HTR-8/SVneo (cell line): Measurements from ENCODE around the gene CEMIP.

ENCODE experiments used
- DNase-seq: peaks from one replicate; pipeline ENCODE4 v3.0.0; 2011; ENCODE audit warnings: low spot score, mixed read lengths; ENCODE audit not compliant: insufficient read length
- FAIRE-seq: peaks from 2 replicates; lab custom pipeline; 2011; peaks lifted over from hg19 to GRCh38; lab: Jason Lieb, UNC

Gene CEMIP

DNA sequence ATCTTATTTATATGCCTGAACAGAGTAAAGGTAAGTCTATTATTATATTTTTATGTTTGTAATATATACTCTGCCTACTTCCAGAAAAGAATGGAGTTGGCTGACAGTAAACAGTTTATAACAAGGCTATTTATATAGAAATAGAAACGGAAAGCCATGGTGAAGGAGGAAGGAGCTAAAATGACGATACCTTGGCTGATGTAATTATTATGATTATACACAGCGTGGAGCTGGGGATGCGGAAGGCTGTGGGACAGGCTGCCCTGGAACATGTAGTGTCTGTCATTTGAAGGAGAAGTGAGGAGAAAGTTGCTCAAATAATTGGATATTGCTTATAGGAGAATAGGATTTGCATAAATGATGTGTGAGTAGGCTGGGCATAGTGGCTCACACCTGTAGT is 37.8 kb downstream of the CEMIP start:
- no peak for FAIRE-seq
- DNase-seq: no peak

DNA sequence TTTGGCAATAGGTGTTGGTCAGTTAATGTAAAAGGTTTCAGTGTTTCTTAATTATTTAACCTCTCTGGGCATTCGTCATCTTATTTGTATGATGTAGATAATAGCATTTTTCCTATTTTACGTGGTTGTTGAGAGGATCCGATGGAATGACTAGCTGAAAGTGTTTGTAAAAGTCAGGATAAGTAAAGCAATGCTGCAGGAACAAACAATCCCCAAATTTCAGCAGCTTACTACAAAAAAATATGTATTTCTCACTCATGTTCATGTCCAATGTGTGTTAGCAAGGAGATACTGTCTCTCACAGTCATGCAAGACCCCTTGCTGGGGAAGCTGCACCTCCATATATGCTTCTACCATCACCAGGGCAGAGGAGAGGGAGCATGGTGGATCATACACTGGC is 38.7 kb downstream of the CEMIP start:
- no peak for FAIRE-seq
- no peak for DNase-seq

DNA sequence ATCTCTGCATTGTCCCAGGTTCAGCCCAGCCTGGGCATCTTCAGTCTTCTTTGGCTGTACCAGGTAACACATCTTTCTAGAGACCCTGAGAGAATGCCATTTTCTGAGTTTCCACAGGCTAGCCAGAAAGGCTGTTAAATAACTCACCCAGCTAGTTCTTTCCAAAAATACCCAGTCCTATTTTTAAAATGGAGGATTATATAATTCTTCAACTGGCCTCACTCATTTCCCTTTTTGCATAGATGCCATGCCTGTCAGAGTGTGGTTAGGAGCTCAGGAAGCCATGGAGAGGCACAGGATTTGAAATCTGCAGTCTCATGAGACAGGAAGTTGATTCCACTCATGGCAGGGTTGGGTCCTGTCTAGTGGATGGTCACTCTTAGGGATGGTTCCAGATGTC is 39.8 kb downstream of the CEMIP start:
- no peak for DNase-seq
- no peak for FAIRE-seq

DNA sequence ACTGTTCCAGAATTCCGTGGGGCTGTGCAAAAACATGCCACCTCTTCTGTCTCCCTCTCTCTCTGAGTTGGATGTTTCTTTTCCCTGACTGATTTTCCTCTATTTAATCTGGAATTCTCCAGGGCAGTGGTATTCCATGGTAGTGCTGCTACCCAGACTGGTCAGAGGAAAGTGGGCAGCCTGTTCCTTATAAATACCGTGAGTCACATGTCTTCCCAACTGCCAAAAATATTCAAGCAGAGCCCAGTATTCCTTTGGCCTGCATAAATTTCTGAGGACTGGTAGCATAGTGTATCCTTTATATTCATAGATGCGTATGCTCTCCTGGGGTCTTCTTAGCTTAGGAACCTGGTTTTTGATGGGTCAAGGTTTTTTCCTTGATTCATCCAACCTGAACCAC is 40.9 kb downstream of the CEMIP start:
- no peak for DNase-seq
- no peak for FAIRE-seq

DNA sequence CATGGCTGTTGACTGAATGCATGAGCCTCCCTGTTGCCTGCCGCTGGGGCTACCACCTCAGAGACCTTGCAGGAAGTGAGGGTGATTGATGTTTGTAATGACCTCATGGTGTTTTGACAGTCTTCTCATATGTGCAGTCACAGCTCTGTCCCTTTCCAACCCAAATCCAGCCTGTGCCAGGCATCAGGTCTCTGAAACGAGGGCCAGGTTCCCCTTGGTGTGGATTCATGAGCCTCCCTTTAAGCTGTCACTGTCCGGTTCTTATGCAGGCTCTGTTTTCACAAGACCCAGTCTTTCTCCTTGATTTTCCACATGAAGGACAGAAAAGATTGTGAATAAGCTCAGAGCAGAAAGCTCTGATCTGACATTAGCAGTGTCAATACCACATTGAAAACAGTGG is 43.1 kb downstream of the CEMIP start:
- FAIRE-seq (no peak), DNase-seq (no peak)

DNA sequence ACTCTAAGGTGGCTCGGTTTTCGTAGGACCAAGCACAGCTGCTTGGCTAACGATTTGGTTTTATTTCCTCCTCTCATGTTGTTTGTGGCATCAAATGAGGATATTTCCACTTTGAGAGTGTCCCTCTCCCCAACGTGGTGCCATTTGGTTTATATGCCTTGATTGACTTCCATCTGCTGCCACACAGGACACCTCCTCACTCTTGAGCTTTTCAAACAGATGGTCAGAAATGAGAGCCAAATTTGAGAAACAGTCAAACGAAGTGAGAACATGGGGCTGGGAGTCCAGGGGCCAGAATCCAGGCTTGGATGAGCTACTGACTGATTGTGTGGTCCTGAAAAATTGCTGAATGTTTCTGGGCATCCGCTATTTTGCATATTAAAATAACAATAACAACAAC is 43.5 kb downstream of the CEMIP start:
- DNase-seq: no peak
- no peak for FAIRE-seq

DNA sequence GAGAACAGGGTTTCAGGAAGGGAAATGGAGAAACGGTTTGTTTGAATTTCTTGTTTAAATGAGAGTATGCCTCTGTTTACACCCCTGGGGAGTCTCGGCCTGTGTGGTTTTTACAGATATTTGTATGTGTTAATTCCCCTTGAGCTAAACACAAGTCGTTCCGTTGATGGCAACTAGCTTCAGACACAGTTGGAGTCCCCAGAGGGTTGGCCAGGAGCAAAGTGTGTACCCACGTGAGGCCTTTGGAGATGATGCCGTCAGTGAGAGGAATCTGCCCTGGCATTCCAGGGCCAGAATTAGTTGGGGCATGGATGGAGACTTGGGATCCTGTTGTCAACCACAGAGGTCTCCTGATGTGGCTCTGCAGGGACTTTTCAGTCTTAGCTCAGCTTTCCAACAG is 44.0 kb downstream of the CEMIP start:
- FAIRE-seq (no peak), DNase-seq (no peak)

DNA sequence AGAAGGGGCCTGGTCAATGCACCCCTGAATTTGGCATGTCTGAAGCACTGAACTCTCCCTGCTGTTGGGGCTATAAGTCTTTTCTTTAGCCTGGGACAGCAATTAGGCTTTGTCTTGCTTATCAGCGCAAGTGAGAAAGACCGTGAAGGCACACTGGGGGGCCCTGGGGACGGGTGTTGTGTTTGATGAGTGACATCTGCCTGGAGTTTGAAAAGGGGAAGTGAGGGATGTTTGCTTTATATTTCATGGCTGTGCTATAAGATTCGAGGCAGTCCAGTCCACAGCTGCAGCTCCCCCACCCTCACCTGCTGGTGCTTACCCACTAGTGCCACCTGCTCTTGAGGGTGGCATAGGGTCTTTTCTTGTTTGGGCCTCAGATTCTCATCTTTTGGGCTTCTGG is 44.8 kb downstream of the CEMIP start:
- DNase-seq: no peak
- FAIRE-seq: no peak

DNA sequence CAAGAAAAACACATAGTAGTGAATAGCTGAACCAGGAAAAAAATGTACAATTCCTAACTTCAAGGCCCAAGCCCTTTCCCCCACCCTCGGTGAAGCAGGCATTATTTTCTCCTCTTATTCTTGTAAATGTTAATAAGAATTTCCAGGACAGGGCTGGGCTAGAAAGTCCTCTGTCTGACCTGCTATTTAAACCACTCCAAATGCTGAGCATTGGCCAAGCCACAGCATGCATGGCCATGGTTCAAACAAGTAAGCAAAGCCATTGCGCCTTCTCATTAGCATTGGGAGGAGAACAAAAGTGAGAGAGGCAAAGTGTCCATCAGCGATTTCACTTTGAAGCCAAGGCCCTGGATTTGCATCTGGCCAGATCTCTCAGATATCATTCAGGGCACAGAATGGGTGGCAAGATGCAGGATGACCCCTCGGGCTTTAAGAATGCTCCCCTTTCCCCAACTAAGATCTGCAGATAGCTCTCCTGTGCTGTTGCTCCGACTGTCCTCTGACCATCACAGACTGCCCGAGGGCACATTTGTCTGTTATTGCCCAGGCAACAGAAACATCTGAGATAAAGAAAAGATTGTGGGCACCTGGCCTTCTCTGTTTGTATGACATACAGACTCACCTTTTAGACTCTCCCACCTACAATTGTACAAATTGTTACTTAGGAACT is 46.3 kb downstream of the CEMIP start:
- FAIRE-seq: no peak
- no peak for DNase-seq

DNA sequence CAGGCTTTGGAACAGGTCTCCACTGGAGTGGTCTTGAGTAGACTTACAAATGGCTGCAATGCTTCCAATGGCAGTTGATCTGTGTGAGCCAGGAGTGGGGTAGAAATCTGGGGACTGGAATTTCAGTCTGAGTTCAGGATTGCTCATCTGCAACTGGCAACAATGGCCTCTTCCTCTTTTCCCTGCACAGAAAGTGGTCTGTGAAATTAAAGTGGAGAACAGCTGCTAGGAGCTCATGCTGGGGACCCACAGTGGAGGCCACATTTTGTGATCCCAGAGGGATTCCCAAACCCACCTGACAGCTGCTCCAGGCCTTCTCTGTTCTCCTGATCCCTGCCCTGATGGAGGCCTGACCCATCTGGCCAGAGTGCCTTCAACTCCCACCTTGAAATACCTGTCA is 49.6 kb downstream of the CEMIP start:
- DNase-seq: no peak
- FAIRE-seq: no peak

DNA sequence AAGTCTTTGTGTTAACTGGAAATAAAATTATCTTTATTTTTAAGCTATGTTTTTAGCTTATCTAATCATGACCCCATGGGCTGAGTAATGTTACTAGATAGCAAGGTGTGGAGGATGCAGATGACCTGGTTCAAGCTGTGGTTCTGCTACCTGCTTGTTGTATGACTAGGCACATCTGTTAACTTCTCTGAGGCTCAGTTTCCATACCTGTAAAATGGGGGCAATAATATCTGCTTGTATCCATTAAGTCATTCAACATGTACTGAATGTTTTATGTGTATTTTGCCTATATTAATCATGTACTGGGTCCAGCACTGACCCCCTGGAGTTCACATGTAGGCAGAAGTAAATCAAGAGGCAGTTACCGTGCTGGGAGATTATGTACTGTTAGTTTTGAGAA is 51.5 kb downstream of the CEMIP start:
- FAIRE-seq (no peak), DNase-seq (no peak)

DNA sequence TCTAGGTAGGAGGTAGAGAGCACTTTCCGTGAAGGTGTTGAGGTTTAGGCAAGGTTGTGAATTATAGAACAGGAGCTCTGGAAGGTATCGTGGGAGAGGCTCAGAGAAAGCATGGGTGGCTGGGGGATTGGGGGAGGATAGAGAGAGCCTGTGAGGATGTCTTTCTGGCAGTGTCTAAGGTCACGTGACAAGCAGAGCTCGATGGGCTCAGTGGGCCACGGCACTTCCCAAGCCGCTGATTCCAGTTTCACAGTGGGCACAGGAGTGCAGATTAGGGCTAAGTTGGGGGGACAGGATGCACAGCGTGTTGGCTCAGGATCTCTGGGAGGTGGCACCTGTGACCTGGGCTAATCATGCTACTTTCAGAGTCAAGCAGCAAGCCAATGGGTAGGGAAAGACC is 52.0 kb downstream of the CEMIP start:
- FAIRE-seq: no peak
- DNase-seq: no peak

DNA sequence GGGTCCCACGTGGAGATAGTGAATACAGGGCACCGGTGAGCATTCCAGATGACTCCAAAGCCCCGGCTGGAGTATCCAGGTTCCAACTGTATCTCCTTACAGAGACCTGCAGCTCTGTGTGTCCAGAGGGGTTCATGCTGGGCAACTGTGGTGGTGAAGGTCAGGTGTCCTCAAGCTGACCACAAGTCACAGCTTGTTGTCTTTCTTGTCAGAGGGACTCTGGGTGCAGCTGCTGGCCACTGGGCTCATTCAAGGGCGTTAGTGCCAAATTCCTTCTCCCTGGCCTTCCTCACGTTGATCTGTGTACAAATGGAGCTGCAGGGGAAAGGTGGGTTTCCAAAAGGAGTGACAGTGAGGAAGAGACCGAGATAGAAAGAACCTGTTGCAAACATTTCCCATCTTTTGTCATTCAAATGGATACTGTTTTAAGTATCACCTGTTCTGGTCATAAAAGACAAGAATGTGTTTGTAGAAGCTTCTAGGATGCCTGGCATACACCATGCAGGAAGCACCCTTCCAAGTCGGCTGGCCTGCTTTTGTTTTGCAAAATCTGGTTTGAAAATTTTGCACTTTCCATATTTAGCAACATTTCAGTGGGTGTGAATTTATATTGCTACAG is 52.5 kb downstream of the CEMIP start:
- no peak for DNase-seq
- FAIRE-seq: no peak

DNA sequence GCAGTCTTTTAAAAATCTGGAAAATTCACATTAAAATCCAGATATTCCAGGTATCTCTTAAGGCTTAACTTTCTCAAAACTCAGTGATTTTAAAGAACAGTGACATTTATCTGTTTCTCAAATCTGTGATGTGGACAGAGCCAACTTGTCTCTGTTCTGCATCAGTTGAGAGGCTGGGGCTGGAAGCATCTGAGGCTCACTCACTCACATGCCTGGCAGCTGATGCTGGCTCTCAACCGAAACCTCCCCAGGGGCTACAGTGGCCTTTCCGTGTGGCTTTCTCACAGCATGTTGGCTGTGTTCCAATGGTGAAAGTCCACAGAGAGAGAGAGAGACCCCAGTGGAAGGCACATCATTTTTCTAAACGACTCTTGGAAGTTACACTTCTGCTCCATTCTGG is 53.5 kb downstream of the CEMIP start:
- no peak for DNase-seq
- no peak for FAIRE-seq

DNA sequence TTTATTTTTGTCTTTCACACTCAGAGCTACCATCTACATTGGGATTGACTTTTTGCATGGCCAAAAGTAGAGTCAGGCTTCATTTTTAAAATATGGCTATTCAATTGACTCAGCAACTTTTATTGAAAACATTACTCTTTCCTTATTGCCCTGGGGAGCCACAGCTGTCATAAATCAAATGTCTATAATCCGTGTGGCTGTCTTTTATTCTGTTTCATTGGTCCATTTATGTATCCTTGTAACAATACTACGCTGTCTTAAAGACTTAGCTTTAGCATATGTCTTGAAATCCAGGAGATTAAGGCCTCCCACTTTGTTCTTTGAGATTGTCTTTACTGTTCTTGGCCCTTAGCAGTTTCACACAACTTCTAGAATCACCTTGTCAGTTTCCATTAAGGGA is 55.2 kb downstream of the CEMIP start:
- DNase-seq: no peak
- no peak for FAIRE-seq

DNA sequence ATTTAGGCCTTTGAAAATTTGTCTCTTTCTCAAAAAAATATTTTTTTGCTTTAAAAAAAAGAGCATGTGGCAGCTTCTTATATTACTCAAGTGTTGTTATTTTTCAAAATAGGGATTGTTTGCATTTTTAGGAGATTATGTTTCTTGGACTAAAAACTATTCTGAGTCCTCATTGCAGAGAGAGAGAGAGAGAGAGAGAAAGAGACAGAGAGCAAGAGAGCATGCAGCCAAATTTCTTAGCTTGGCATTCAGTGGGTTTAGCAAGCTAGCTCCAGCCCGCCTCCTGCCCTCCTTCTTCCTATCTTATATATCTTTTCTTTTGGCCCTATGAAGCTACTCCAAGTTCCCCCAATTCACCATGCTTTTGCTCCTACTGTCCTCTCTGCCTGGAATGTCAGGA is 55.7 kb downstream of the CEMIP start:
- FAIRE-seq (no peak), DNase-seq (no peak)

DNA sequence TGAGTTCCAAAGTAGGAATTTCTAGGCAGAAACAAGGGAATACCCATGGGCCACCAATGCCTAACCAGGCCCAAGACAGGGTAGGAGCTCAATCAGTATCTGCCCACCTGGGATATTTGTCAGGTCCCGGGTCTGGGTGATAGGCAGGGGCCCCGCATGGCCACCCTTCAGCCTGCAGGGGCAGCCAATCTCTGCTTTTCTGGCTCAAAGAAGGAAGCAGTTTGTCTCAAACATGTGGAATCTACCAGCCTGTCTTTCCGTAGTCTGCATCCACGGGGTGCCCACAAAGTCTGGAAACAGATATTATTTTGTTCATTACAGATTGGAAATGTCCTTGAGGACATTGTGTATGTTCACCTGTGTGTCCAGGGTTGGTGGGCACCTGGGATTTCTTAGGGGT is 56.2 kb downstream of the CEMIP start:
- FAIRE-seq: no peak
- DNase-seq: peak; percentile 8

DNA sequence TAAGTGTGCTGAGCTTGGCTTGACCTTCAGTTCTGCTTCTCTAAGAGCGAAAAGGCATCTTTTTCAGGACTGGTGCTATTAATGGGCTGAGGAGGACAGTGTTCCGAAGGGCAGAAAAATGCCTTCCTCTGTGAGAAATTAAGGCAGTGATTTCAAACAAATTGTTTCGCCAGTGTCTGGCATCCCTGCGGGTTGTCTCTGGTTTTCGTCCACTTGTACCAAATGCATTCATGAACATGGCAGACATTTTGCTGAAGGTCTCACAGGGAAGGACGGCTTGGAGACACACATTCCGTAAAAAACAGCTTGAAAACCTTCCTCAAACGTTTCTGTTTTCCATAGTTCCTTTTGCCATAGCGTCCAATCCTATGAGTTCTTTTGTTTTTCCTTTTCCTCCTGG is 57.1 kb downstream of the CEMIP start:
- no peak for FAIRE-seq
- DNase-seq: no peak

DNA sequence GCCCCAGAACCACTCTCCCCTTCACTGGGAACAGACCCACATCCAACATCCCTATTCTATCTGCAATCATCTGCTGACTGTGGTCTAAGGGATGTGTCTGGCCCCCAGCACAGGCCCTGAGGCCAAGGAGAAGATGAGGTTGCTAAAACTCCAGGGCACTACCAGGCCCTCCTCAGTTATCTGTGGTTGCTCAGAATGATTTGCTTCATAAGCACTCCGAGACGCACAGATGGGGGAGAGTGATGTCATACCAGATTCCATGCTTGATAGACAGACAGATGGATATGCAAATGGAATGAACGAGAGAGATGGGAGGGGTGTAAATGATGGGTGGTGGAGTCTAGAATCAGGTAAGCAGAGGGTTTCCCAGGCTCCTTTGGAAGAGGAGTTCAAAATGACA is 57.8 kb downstream of the CEMIP start:
- FAIRE-seq: no peak
- no peak for DNase-seq

DNA sequence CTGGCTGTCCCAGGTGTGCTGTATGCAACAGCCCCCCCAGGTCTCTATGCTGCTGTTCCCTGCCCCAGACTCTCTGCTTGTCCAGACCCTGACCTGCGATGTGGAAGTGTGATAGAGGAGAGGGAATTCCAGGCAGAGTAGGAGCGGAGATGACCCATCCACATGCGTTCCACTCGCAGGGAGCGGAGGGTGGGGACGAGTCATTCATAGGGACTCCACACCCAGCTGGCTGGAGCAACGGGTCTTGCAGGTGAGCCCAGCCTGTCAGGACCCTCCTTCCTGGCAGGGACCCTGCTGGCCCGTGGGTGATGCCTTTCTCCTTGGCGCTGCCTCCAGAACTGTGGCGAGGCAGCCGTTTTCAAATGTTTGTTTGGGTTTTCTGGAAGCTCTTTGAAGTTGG is 58.8 kb downstream of the CEMIP start:
- FAIRE-seq (no peak), DNase-seq (no peak)

DNA sequence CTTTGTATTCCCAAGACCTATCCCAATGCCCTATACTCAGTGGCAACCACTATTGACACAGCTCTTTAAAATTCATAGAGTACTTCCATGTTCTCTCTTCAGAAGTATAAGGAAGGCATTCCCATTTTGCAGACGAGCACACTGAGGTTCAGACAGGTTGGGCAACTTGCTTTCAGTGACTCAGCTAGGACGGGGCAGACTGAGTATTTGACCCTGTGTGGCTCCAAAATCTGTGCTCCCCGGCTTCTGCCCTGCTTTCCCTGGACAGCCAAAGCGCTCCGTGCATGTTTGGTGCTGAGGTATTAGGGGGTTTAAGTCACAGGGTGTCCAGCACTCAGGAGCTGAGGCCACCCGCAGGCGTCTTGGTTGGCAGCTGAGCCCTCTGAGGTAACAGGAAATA is 59.5 kb downstream of the CEMIP start:
- FAIRE-seq: no peak
- no peak for DNase-seq

DNA sequence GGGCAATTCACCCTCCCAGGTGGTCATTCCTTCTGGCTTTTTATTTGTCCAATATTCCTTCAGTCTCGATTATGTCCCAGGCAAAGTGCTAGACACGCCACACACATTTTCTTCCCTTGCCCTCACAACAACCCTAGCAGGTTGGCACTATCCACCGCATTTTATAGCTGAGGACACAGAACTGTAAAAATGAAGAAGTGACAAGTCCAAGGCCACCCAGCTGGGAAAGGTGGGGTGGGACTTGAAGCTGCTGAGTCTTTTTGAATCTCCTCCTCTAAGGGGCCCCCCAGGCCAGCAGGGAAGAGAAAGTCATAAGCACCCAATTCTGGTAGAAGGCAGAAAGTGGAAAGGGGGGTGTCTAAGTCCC is 60.6 kb downstream of the CEMIP start:
- no peak for FAIRE-seq
- no peak for DNase-seq
